Fibroblast of mammary gland (primary cell): ENCODE results near the gene B3GLCT.

ENCODE experiments used
- DNase-seq: peaks from one replicate; pipeline ENCODE4 v3.0.0-alpha.2; 2010; ENCODE audit warnings: low read depth
- H3K4me3 ChIP-seq: 2 replicates; pipeline ENCODE4 v1.5.1; 2011; ENCODE audit warnings: low read depth, mild to moderate bottlenecking, low read length, moderate library complexity; ENCODE audit not compliant: control insufficient read depth
- TF ChIP-seq, protein P1 (sequence below): conservative IDR thresholded peaks from 2 replicates; pipeline ENCODE4 v1.5.1; 2011; ENCODE audit warnings: low read depth, low read length, inconsistent platforms; ENCODE audit not compliant: control insufficient read depth, insufficient read depth

Gene B3GLCT

DNA sequence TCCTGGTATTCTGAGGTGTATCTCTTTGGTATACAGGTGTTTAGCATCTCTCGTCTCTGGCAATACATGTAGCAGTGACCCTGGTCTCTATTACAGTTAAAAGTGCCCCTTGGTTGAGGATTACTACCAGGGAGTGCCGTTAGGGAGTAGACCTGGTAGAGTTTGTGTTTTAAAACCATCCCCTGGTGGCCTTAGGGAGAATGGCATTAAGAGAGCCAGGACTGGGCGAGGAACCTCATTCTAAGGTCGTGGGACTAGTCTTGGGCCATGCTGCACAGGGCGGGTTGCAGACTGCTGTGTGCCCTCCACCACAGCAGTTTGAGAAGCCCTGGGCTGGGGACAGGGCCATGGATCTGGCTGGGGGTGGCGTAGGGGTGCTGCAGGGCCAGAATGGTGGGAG is 35.0 kb downstream of the B3GLCT start:
- TF ChIP-seq, protein P1, sequence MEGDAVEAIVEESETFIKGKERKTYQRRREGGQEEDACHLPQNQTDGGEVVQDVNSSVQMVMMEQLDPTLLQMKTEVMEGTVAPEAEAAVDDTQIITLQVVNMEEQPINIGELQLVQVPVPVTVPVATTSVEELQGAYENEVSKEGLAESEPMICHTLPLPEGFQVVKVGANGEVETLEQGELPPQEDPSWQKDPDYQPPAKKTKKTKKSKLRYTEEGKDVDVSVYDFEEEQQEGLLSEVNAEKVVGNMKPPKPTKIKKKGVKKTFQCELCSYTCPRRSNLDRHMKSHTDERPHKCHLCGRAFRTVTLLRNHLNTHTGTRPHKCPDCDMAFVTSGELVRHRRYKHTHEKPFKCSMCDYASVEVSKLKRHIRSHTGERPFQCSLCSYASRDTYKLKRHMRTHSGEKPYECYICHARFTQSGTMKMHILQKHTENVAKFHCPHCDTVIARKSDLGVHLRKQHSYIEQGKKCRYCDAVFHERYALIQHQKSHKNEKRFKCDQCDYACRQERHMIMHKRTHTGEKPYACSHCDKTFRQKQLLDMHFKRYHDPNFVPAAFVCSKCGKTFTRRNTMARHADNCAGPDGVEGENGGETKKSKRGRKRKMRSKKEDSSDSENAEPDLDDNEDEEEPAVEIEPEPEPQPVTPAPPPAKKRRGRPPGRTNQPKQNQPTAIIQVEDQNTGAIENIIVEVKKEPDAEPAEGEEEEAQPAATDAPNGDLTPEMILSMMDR, result peak; percentile 31
- DNase-seq, result peak; percentile 8

GRCh38 chr13:31236211-31236786 is 36.5 kb downstream of the B3GLCT start:
- TF ChIP-seq, protein P1, result peak; percentile 84
- H3K4me3 ChIP-seq, result no peak overlapping the region
- DNase-seq, result peak; percentile 65

More for the DNA sequence above, 35.0 kb downstream of the B3GLCT start:
- H3K4me3 ChIP-seq, result no peak overlapping the region

DNA sequence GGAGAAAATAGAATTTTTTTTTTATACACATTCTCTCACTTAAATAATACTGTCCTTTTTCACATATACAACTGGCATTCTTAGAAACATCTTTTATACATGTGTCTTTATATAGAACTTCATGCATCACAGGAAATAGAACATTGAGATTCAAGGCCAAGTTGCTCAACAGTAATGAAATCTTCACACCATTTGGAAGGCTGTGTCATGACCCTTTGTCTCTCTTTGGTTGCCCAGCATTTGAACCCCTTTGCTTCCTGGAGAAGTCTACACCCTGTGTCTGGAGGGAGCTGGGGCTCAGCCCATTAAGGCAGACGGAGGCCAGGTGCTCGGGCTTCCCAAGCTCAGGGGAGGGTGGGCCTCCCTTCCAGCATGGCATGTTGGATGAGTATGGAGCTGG is 41.1 kb downstream of the B3GLCT start:
- DNase-seq, result peak; percentile 56
- TF ChIP-seq, protein P1, result no peak
- H3K4me3 ChIP-seq, result no peak overlapping the region

- TF ChIP-seq, protein P1, result no peak
- peak; percentile 41 for DNase-seq
- H3K4me3 ChIP-seq, result no peak overlapping the region
Observed at GRCh38 chr13:31242367-31242766, 42.6 kb downstream of the B3GLCT start.

GRCh38 chr13:31242916-31243315 is 43.1 kb downstream of the B3GLCT start:
- peak; percentile 66 for DNase-seq
- TF ChIP-seq, protein P1, result no peak
- H3K4me3 ChIP-seq, result no peak overlapping the region

DNA sequence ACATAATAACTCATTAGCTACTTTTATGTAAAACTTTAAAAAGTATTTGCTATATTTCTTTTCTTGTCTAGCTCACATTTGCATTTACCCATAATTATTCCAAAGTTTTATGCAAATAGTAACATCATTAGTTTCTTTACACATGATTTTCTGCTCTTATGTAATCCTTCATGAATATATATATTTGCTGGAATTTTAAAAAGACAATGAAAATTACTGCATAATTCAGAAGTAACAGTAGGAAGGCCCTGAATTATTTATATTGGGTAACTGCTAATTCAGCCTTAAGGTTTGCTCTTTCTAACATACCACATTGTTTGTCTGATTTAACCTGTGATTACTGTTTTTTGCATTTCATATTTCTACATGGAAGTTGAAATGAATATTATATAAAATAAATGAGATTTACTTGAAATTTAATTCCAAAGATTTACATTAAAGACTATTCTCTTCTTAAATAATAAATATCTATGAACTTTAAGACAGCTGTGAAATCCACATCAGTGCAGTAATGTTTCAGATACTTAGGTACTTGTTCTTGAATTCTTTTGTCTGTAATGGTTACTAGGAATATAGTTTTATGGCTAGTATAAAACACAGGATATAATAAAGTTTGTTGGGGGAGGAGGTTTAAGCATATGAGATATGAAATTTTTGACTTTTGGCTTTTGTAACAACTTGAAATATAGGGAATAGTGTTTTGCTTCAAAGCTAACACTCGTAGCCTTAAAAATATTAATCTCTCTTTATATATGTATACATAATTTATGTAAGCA is 46.0 kb downstream of the B3GLCT start:
- TF ChIP-seq, protein P1, result no peak
- H3K4me3 ChIP-seq, result no peak overlapping the region
- DNase-seq, result no peak
